T-cell (primary cell): ENCODE data around the gene NOL4L. TPM values are rescaled to one million over a fixed set of nuclear protein-coding genes. Genes with fewer than 3 reads are reported as not detected.
"Not testable (repeated sequence)": the region's sequence is repeated elsewhere in the genome, so short reads cannot be mapped to it uniquely, and the experiment has no call there.

Source experiments
- ATAC-seq, 4 experiments: fragments of 200-7000 bp in 3 of 4; fragments of 150-1000 bp in 1 of 4; cut with Tn5 transposase; replicated peaks in 1 of 4; 1 replicate in 3 of 4; 2 replicates in 1 of 4; pipeline ENCODE4 v1.10.0; 2021; ENCODE audit warnings: moderate library complexity in 3 of 4, mild to moderate bottlenecking in 2 of 4, moderate number of reproducible peaks in 1 of 4
- CTCF ChIA-PET, 2 donors: fragments of 300-600 bp; sonication (Branson Sonifier 250); formaldehyde crosslinking; loops; one replicate each; lab custom pipeline; 2022; ENCODE audit warnings: antibody characterized with exemption in 2 of 2; lab: Charles Lee
- POLR2A ChIA-PET, 2 donors: fragments of 300-600 bp; sonication (Branson Sonifier 250); formaldehyde crosslinking; loops; one replicate each; lab custom pipeline; 2022; ENCODE audit warnings: antibody characterized with exemption in 2 of 2; lab: Charles Lee
- DNase-seq, 35 experiments: peaks; one replicate each; pipeline versions ENCODE4 v3.0.0 to v3.0.0-alpha.2; 2013 to 2023
- H3K27ac ChIP-seq: one replicate; pipeline ENCODE4 v1.5.1; 2013; ENCODE audit warnings: low read length
- H3K27me3 ChIP-seq, 2 experiments: replicated peaks in 1 of 2; 1 replicate in 1 of 2; 2 replicates in 1 of 2; pipeline versions ENCODE4 v1.6.1 to v1.7.0; 2013; ENCODE audit warnings: low read length in 1 of 2, mixed read lengths in 1 of 2; ENCODE audit not compliant: control insufficient read depth in 2 of 2, insufficient read depth in 2 of 2; ENCODE audit errors: extremely low read depth in 1 of 2
- H3K36me3 ChIP-seq, 2 donors: 1 replicate in 1 of 2; 2 replicates in 1 of 2; pipeline versions ENCODE4 v1.6.1 to v1.7.0; 2013; ENCODE audit warnings: low read length in 1 of 2; ENCODE audit not compliant: control insufficient read depth in 2 of 2, insufficient read depth in 1 of 2; ENCODE audit errors: extremely low read depth in 1 of 2
- H3K4me1 ChIP-seq, 2 experiments: 1 replicate in 1 of 2; 2 replicates in 1 of 2; pipeline versions ENCODE4 v1.6.1 to v1.7.0; 2013; ENCODE audit warnings: low read length in 2 of 2, mixed read lengths in 1 of 2; ENCODE audit not compliant: insufficient read depth in 2 of 2, control insufficient read depth in 1 of 2; ENCODE audit errors: extremely low read depth in 1 of 2
- H3K4me3 ChIP-seq, 2 donors: 1 replicate in 1 of 2; 2 replicates in 1 of 2; pipeline versions ENCODE4 v1.5.1 to v1.7.0; 2013; ENCODE audit warnings: mild to moderate bottlenecking in 2 of 2, low read length in 1 of 2, moderate library complexity in 1 of 2; ENCODE audit not compliant: control insufficient read depth in 1 of 2; ENCODE audit errors: extremely low read depth in 1 of 2
- H3K9me3 ChIP-seq: 2 replicates; pipeline ENCODE4 v1.7.0; 2013
- H3K27ac Mint-ChIP-seq, 2 donors: one replicate each; pipeline ENCODE4 v1.8.0; 2020 to 2021; ENCODE audit warnings: mild to moderate bottlenecking in 2 of 2, mixed read lengths in 2 of 2
- H3K27me3 Mint-ChIP-seq, 2 donors: one replicate each; pipeline ENCODE4 v1.8.0; 2021 to 2022; ENCODE audit warnings: mixed read lengths in 2 of 2
- H3K36me3 Mint-ChIP-seq: one replicate; pipeline ENCODE4 v1.8.0; 2021; ENCODE audit warnings: mixed read lengths
- H3K4me1 Mint-ChIP-seq, 3 donors: one replicate each; pipeline ENCODE4 v1.8.0; 2020 to 2022; ENCODE audit warnings: mixed read lengths in 3 of 3, mild to moderate bottlenecking in 1 of 3
- H3K4me3 Mint-ChIP-seq, 3 donors: one replicate each; pipeline ENCODE4 v1.8.0; 2020 to 2022; ENCODE audit warnings: mild to moderate bottlenecking in 3 of 3, mixed read lengths in 3 of 3, moderate library complexity in 3 of 3
- H3K9me3 Mint-ChIP-seq, 3 donors: one replicate each; pipeline ENCODE4 v1.8.0; 2020 to 2022; ENCODE audit warnings: mixed read lengths in 3 of 3
- WGBS: methylation state at CpG from one replicate; pipeline ENCODE4 v1.1.5; 2013; ENCODE audit warnings: missing lambda C conversion rate; ENCODE audit not compliant: insufficient coverage; 5-methylcytosine and 5-hydroxymethylcytosine counted together
- total RNA-seq, 35 experiments: library from RNA in 6 of 35; stranded (reverse) in 6 of 35; fragments of 120-200 nt in 1 of 35; gene quantifications; one replicate each; pipeline versions ENCODE4 v1.2.1 to v1.2.4 and lab custom pipeline; 2013 to 2026

NOL4L gene
- total RNA-seq, 5 donors from 2014 or later (not counting 1 experiment from before 2014, with no cell fraction given) = 63.5 to 88.8 (median 74.4) TPM

DNA sequence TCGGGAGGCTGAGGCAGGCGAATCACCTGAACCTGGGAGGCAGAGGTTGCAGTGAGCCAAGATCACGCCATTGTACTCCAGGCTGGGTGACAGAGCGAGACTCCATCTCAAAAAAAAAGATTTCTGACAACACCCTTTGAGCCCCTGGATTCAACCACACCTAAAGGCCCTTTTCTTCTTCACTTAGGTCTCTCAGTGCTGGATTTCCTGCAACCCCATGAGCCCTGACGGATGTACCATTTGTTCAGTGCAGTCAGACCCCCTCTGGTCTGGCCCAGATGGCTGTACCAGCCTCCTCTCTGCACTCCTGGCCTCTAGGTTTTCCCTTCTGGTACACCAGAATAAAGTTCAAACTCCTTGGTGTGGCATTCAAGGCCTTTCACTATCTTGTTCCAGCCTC is 9.1 kb upstream of the NOL4L start:
- Mint-ChIP-seq H3K27ac (peak overlapping the region in 1 of 2 donors; percentile 39), H3K36me3 (no peaks in the 10 kb centered on the region)
- WGBS = 88% methylated on average over 5 of the region's 5 CpGs

DNA sequence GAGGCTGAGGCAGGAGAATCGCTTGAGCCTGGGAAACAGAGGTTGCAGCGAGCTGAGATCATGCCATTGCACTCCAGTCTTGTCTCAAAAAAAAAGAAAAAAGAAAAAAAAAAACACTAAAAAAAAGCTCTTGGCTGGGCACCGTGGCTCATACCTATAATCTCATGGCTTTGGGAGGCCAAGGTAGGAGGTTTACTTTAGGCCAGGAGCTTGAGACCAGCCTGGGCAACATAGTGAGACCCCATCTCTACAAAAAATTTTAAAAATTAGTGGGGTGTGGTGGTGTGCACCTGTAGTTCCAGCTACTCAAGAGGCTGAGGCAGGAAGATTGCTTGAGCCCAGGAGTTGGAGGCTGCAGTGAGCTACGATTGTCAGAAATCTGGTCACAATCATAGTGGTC is 7.5 kb upstream of the NOL4L start:
- H3K27ac ChIP-seq, H3K4me3 Mint-ChIP-seq, H3K27me3 Mint-ChIP-seq, H3K27ac Mint-ChIP-seq, H3K9me3 ChIP-seq, H3K9me3 Mint-ChIP-seq, ATAC-seq, H3K36me3 ChIP-seq, DNase-seq, H3K4me1 Mint-ChIP-seq, H3K4me3 ChIP-seq, CTCF ChIA-PET, H3K27me3 ChIP-seq, H3K4me1 ChIP-seq, H3K36me3 Mint-ChIP-seq: not testable (repeated sequence)
- POLR2A ChIA-PET = interaction anchor here in 1 of 2 donors (0.7 kb wide), 1 partner anchor 10 kb away, joined by 13 read pairs; no protein-coding TSS in a partner anchor
- no CpG with 5 or more reads among the region's 4 CpGs for WGBS

More for the DNA sequence above, 9.1 kb upstream of the NOL4L start:
- Histone ChIP-seq H3K4me3 (no peak overlapping the region), H3K36me3 (no peaks in the 10 kb centered on the region), H3K27me3 (no peaks in the 10 kb centered on the region), H3K9me3 (no peaks in the 10 kb centered on the region), H3K4me1 (no peaks in the 10 kb centered on the region), H3K27ac (no peak overlapping the region)
- DNase-seq = no peak
- Mint-ChIP-seq H3K4me3 (no peak overlapping the region), H3K27me3 (no peaks in the 10 kb centered on the region), H3K9me3 (no peaks in the 10 kb centered on the region), H3K4me1 (peaks cover 0 to 5% (median 2%) of the 10 kb centered on the region in 3 donors)
- ChIA-PET CTCF (no interaction called here), POLR2A (no interaction called here)
- ATAC-seq = no peak

DNA sequence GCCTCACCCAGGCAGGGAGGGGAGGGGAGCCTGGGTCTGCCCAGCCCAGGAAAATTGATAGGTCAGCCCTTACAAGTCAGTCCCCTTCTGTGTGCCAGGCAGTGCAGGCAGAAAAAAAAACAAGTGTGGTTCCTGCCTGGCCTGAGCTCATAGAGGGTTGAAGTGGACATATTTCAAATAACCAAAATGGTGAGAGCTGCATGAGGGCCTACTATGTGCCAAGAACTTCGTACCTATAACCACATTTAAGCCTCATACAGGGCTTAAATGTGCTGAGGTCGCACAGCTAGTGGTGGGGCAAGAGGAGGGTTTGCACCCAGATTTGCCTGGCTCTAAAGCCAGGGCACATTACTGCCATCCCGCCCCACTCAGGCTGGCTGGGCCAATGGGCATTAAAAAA is 6.9 kb upstream of the NOL4L start:
- no peaks in the 10 kb centered on the region for H3K9me3 Mint-ChIP-seq
- H3K27me3 ChIP-seq = peaks cover 0 to 3% of the 10 kb centered on the region in 2 experiments
- H3K27me3 Mint-ChIP-seq = no peaks in the 10 kb centered on the region
- H3K36me3 ChIP-seq = no peaks in the 10 kb centered on the region
- ChIA-PET POLR2A (interaction anchor here in 1 of 2 donors (0.7 kb wide), 1 partner anchor 10 kb away, joined by 13 read pairs; no protein-coding TSS in a partner anchor), CTCF (no interaction called here)
- H3K36me3 Mint-ChIP-seq = no peaks in the 10 kb centered on the region
- no peak overlapping the region for H3K4me3 Mint-ChIP-seq
- no peaks in the 10 kb centered on the region for H3K9me3 ChIP-seq
- no peak for ATAC-seq
- no peak for DNase-seq
- H3K4me1 ChIP-seq = peaks cover 0 to 5% of the 10 kb centered on the region in 2 experiments
- H3K4me3 ChIP-seq = no peak overlapping the region
- WGBS = 100% methylated on average over 1 of the region's 3 CpGs
- H3K27ac ChIP-seq = no peak overlapping the region
- no peak overlapping the region for H3K27ac Mint-ChIP-seq
- H3K4me1 Mint-ChIP-seq = peaks cover 3 to 12% (median 7%) of the 10 kb centered on the region in 3 donors

DNA sequence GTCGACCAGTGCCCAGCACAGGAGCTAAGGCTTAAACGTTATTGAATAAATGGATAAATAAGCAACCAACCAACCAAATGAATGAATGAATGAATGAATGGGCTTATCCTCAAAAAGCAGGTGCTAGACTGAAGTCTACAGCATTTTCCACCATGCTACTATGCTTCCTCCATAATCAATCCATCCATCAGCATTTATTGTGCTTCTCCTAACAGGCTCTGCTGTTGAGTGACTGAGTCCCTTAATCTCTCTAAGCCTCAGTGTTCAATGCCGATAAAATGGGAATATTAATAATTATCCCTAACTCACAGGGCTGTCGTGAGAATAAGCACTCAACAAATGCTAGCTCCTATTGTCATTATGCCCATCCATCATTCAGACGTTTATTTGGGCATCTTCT is 4.6 kb upstream of the NOL4L start:
- Histone ChIP-seq H3K27me3 (peaks cover 0 to 9% of the 10 kb centered on the region in 2 experiments), H3K4me1 (peaks cover 3 to 20% of the 10 kb centered on the region in 2 experiments), H3K4me3 (no peak overlapping the region), H3K36me3 (no peaks in the 10 kb centered on the region), H3K27ac (no peak overlapping the region), H3K9me3 (no peaks in the 10 kb centered on the region)
- POLR2A ChIA-PET = interaction anchor here in 1 of 2 donors (0.6 kb wide), 1 partner anchor 127 kb away, joined by 5 read pairs; no protein-coding TSS in a partner anchor
- Mint-ChIP-seq H3K9me3 (no peaks in the 10 kb centered on the region), H3K4me1 (peaks cover 17 to 27% (median 20%) of the 10 kb centered on the region in 3 donors), H3K4me3 (no peak overlapping the region), H3K27ac (no peak overlapping the region), H3K27me3 (peaks cover 0 to 4% of the 10 kb centered on the region in 2 donors), H3K36me3 (no peaks in the 10 kb centered on the region)
- 60% methylated on average over 1 of the region's 5 CpGs for WGBS
- DNase-seq = no peak
- CTCF ChIA-PET = interaction anchor here in 1 of 2 donors (0.8 kb wide), 1 partner anchor 372 kb away, joined by 3 read pairs; no protein-coding TSS in a partner anchor
- ATAC-seq = no peak

DNA sequence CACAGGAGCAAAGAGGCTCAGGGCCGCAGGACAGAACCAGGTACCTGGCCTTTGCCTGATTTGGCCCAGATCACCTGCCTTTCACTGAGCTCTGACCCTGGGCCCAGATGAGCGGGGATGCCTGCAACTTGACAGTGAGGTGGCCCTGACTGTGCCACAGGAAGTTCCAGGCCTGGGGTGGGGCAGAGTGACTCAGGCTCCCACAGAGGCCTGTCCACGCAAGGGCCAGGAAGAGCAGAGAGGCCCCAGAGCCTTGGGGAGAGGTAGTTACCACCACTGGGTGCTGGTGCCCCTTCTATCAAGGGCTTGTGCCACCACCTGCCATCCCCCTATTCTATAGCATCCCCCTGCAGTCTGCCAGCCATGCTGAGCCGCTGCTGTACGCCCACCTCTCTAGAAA is 4.1 kb upstream of the NOL4L start:
- ChIA-PET POLR2A (interaction anchor here in 1 of 2 donors (0.6 kb wide), 1 partner anchor 128 kb away, joined by 5 read pairs; no protein-coding TSS in a partner anchor), CTCF (interaction anchor here in 1 of 2 donors (0.7 kb wide), 1 partner anchor 1927 kb away, joined by 3 read pairs; the partner anchor contains the start of gene DYNLRB1)
- no peaks in the 10 kb centered on the region for H3K36me3 Mint-ChIP-seq
- 93% methylated on average over 4 of the region's 5 CpGs for WGBS
- H3K9me3 Mint-ChIP-seq = no peaks in the 10 kb centered on the region
- ATAC-seq (no peak), DNase-seq (no peak)
- peaks cover 0 to 9% of the 10 kb centered on the region in 2 experiments for H3K27me3 ChIP-seq
- H3K4me3 ChIP-seq = no peak overlapping the region
- no peaks in the 10 kb centered on the region for H3K36me3 ChIP-seq
- H3K9me3 ChIP-seq = no peaks in the 10 kb centered on the region
- no peak overlapping the region for H3K27ac ChIP-seq
- H3K4me1 Mint-ChIP-seq = peaks cover 17 to 27% (median 20%) of the 10 kb centered on the region in 3 donors
- H3K27ac Mint-ChIP-seq = no peak overlapping the region
- H3K4me3 Mint-ChIP-seq = no peak overlapping the region
- peaks cover 0 to 4% of the 10 kb centered on the region in 2 donors for H3K27me3 Mint-ChIP-seq
- H3K4me1 ChIP-seq = peaks cover 3 to 20% of the 10 kb centered on the region in 2 experiments

DNA sequence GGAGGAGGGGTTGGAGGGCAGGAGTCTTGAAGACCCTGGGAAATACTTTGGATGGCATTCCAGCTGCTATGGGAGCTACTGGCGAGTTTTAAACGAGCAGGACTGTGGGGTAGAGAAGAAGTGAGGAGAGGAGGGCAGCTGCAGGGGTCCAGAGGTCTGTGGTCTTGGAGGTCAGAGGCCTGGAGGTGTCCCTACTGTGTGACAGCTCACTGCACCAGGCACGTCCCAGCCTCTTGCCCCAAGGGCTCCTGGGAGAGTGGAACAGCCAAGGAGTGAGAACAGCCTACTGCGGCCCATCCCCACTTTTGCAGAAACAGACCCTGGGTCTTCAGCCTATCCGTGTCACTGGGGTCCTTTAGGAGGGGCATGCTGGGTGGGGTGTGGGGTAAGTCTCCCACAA is 2.9 kb upstream of the NOL4L start:
- no peak overlapping the region for H3K4me3 ChIP-seq
- H3K4me1 Mint-ChIP-seq = peaks cover 17 to 27% (median 20%) of the 10 kb centered on the region in 3 donors
- H3K27me3 ChIP-seq = peaks cover 0 to 9% of the 10 kb centered on the region in 2 experiments
- peaks cover 0 to 4% of the 10 kb centered on the region in 2 donors for H3K27me3 Mint-ChIP-seq
- no peak overlapping the region for H3K27ac Mint-ChIP-seq
- no peak for ATAC-seq
- no peak overlapping the region for H3K27ac ChIP-seq
- H3K36me3 ChIP-seq = no peaks in the 10 kb centered on the region
- H3K9me3 ChIP-seq = no peaks in the 10 kb centered on the region
- H3K36me3 Mint-ChIP-seq = no peaks in the 10 kb centered on the region
- no peaks in the 10 kb centered on the region for H3K9me3 Mint-ChIP-seq
- no peak overlapping the region for H3K4me3 Mint-ChIP-seq
- CTCF ChIA-PET = no interaction called here
- H3K4me1 ChIP-seq = peaks cover 3 to 20% of the 10 kb centered on the region in 2 experiments
- POLR2A ChIA-PET = no interaction called here
- DNase-seq = no peak
- WGBS = 92% methylated on average over 2 of the region's 5 CpGs
